ENCODE measurements around the gene CBFB. TPM values are rescaled to one million over a fixed set of nuclear protein-coding genes. Genes with fewer than 3 reads are reported as not detected.
"Not testable (repeated sequence)": the region's sequence is repeated elsewhere in the genome, so short reads cannot be mapped to it uniquely, and the experiment has no call there.

CBFB gene
- 51.0 TPM for total RNA-seq

- DNase-seq = peak; percentile 76
Observed at GRCh38 chr16:67028696-67029253, at the start of gene CBFB. TSS of gene CBFB (plus strand) at chr16:67029149. CDS start at chr16:67029408, 259 bp downstream.

- DNase-seq = no peak
Observed at GRCh38 chr16:66983033-66983432, 45.9 kb upstream of the CBFB start.

GRCh38 chr16:66984892-66985311, 44.0 kb upstream of the CBFB start:
- DNase-seq = no peak

GRCh38 chr16:66986559-66986958, 42.4 kb upstream of the CBFB start:
- DNase-seq = no peak

- peak; percentile 9 for DNase-seq
Observed at GRCh38 chr16:66988197-66988788, 40.7 kb upstream of the CBFB start, which contains the start of gene CES4A. TSS of gene CES4A (plus strand) at chr16:66988589. CDS start at chr16:66988773, 184 bp downstream.

GRCh38 chr16:66991545-66992077, 37.3 kb upstream of the CBFB start:
- no peak for DNase-seq

- not testable (repeated sequence) for DNase-seq
Observed at GRCh38 chr16:66993558-66993957, 35.4 kb upstream of the CBFB start.

GRCh38 chr16:66996324-66996982, 32.5 kb upstream of the CBFB start:
- no peak for DNase-seq

- DNase-seq = no peak
Observed at GRCh38 chr16:66996983-66997358, 32.0 kb upstream of the CBFB start.

- DNase-seq = no peak
Observed at GRCh38 chr16:67000384-67001351, 28.3 kb upstream of the CBFB start.

- DNase-seq = no peak
Observed at GRCh38 chr16:67001726-67002125, 27.2 kb upstream of the CBFB start.

- no peak for DNase-seq
Observed at GRCh38 chr16:67006930-67007658, 21.9 kb upstream of the CBFB start.

GRCh38 chr16:67009158-67009557, 19.8 kb upstream of the CBFB start:
- DNase-seq = no peak

- DNase-seq = no peak
Observed at GRCh38 chr16:67011274-67011673, 17.7 kb upstream of the CBFB start.

GRCh38 chr16:67013233-67013822, 15.6 kb upstream of the CBFB start:
- no peak for DNase-seq

- peak; percentile 56 for DNase-seq
Observed at GRCh38 chr16:67013823-67014633, 14.9 kb upstream of the CBFB start.

GRCh38 chr16:67014634-67015312, 14.2 kb upstream of the CBFB start:
- no peak for DNase-seq

- no peak for DNase-seq
Observed at GRCh38 chr16:67015313-67015731, 13.6 kb upstream of the CBFB start.

GRCh38 chr16:67016143-67016542, 12.8 kb upstream of the CBFB start:
- no peak for DNase-seq

Measured in skin of body (tissue), 2 donors.